ENCODE results near the gene DPYSL5. TPM values are rescaled to one million over a fixed set of nuclear protein-coding genes. Genes with fewer than 3 reads are reported as not detected.

Gene DPYSL5
- total and polyA plus RNA-seq, 3 donors from 2014 or later: 2.8 to 22.3 (median 5.5) TPM

- intact Hi-C loops (cut with DNase I; ENCODE audit: low total_unique reads): no loop called here
- no peak for TF ChIP-seq CTCF (IDR thresholded peaks at IDR 0.05)
- TF ChIP-seq POLR2A (IDR thresholded peaks at IDR 0.05): no peak
- 38 to 39% methylated on average over 2 of the region's 2 CpGs for WGBS, 2 donors
Observed at GRCh38 chr2:26913606-26913998, 65.7 kb downstream of the DPYSL5 start.

GRCh38 chr2:26913999-26914658 lies 66.2 kb downstream of the DPYSL5 start:
- intact Hi-C loops (cut with DNase I; ENCODE audit: low total_unique reads): no loop called here
- WGBS, 2 donors: 61 to 64% methylated on average over 10 of the region's 10 CpGs
- Histone ChIP-seq H3K4me1 (peaks cover 5% of the 10 kb centered on the region), H3K4me3 (no peak overlapping the region), H3K9me3 (no peaks in the 10 kb centered on the region), H3K27ac (no peak overlapping the region), H3K36me3 (ENCODE audit: low read depth, missing control alignments) (no peaks in the 10 kb centered on the region), H3K27me3 (no peaks in the 10 kb centered on the region)
- TF ChIP-seq CTCF (IDR thresholded peaks at IDR 0.05): no peak
- no peak for DNase-seq

More at GRCh38 chr2:26913606-26913998, 65.7 kb downstream of the DPYSL5 start:
- DNase-seq: no peak
- H3K4me1 ChIP-seq: peaks cover 5% of the 10 kb centered on the region
- H3K27ac ChIP-seq: no peak overlapping the region
- H3K9me3 ChIP-seq: no peaks in the 10 kb centered on the region
- H3K4me3 ChIP-seq: no peak overlapping the region
- H3K36me3 ChIP-seq (ENCODE audit: low read depth, missing control alignments): no peaks in the 10 kb centered on the region
- no peaks in the 10 kb centered on the region for H3K27me3 ChIP-seq

GRCh38 chr2:26914659-26915310 lies 66.9 kb downstream of the DPYSL5 start:
- no peak overlapping the region for H3K27ac ChIP-seq
- H3K4me3 ChIP-seq: no peak overlapping the region
- H3K4me1 ChIP-seq: peaks cover 5% of the 10 kb centered on the region
- WGBS, 2 donors: 89 to 93% methylated on average over 4 of the region's 4 CpGs
- DNase-seq: no peak
- no peak for TF ChIP-seq CTCF (IDR thresholded peaks at IDR 0.05)
- TF ChIP-seq POLR2A (IDR thresholded peaks at IDR 0.05): no peak
- H3K9me3 ChIP-seq: no peaks in the 10 kb centered on the region
- intact Hi-C loops (cut with DNase I; ENCODE audit: low total_unique reads): no loop called here
- no peaks in the 10 kb centered on the region for H3K36me3 ChIP-seq (ENCODE audit: low read depth, missing control alignments)
- no peaks in the 10 kb centered on the region for H3K27me3 ChIP-seq

GRCh38 chr2:26915316-26915715 lies 67.4 kb downstream of the DPYSL5 start:
- DNase-seq: no peak
- no peak overlapping the region for H3K4me3 ChIP-seq
- WGBS, 2 donors: 91 to 95% methylated on average over 5 of the region's 5 CpGs
- H3K9me3 ChIP-seq: no peaks in the 10 kb centered on the region
- intact Hi-C loops (cut with DNase I; ENCODE audit: low total_unique reads): no loop called here
- H3K4me1 ChIP-seq: peaks cover 5% of the 10 kb centered on the region
- TF ChIP-seq CTCF (IDR thresholded peaks at IDR 0.05) (no peak), POLR2A (IDR thresholded peaks at IDR 0.05) (no peak)
- H3K27me3 ChIP-seq: no peaks in the 10 kb centered on the region
- no peak overlapping the region for H3K27ac ChIP-seq
- no peaks in the 10 kb centered on the region for H3K36me3 ChIP-seq (ENCODE audit: low read depth, missing control alignments)
